Colonic mucosa (tissue), 4 donors: ENCODE measurements around the gene SLC29A3. TPM values are rescaled to one million over a fixed set of nuclear protein-coding genes. Genes with fewer than 3 reads are reported as not detected.

ENCODE experiments used
- DNase-seq: peaks from one replicate; pipeline ENCODE4 v3.0.0-alpha.2; 2020
- H3K27ac ChIP-seq: fragments of 200-600 bp; one replicate; pipeline ENCODE4 v1.8.0; 2021
- H3K27me3 ChIP-seq: fragments of 200-600 bp; one replicate; pipeline ENCODE4 v1.8.0; 2021
- H3K36me3 ChIP-seq: fragments of 200-600 bp; one replicate; pipeline ENCODE4 v1.8.0; 2021
- H3K4me1 ChIP-seq: fragments of 200-600 bp; one replicate; pipeline ENCODE4 v1.8.0; 2021; ENCODE audit warnings: mild to moderate bottlenecking
- H3K4me3 ChIP-seq: fragments of 200-600 bp; one replicate; pipeline ENCODE4 v1.8.0; 2021
- H3K9ac ChIP-seq, 2 donors: one replicate each; pipeline ENCODE4 v1.7.0; 2013; ENCODE audit warnings: control low read depth in 2 of 2, low read depth in 2 of 2, low read length in 2 of 2
- H3K9me3 ChIP-seq: fragments of 200-600 bp; one replicate; pipeline ENCODE4 v1.8.0; 2021
- CTCF ChIP-seq: fragments of 200-600 bp; IDR thresholded peaks from one replicate; pipeline ENCODE4 v1.8.0; 2022; ENCODE audit warnings: antibody characterized with exemption, mild to moderate bottlenecking
- intact Hi-C: fragments of 100-400 bp; cut with DNase I; formaldehyde crosslinking; loops from one replicate; pipeline ENCODE4 v1.14.1; 2022
- total RNA-seq, 2 donors: library from RNA; stranded (reverse); fragmentation: NEBNext Ultra II Directional in 1 of 2; extraction: Animal tissue kit (Norgen Biotek cat#: 25700) in 1 of 2; gene quantifications; one replicate each; pipeline ENCODE4 v1.2.1, GENCODE V29; 2021
- donor health status: healthy.
- donor health status: DM: no; HTN: no; CAD: no.
- donor health status: DM: no; HTN: no; CAD: no.

The SLC29A3 gene
- total RNA-seq, 2 donors from 2014 or later, result 3.8 to 6.5 TPM

DNA sequence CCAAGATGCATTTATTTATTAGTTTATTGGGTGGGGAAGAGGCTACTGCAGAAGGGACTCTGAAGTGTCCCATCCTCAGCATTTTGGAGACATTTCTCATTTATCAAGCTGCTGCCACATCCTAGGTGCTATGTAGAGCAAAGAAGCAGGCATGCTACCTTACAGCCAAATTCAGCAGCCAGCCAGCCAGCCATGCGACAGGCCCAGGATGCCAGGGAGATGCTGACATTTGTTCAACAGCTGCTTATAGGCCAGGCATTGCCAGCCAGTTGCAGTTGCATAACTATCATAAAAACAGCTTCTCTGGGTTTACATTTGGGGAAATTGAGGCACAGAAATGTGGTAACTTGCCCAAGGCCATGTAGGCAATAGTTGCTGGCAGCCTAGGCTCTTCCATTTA, 2.3 kb downstream of the SLC29A3 start:
- no peak for TF ChIP-seq CTCF
- no peaks in the 10 kb centered on the region for H3K9me3 ChIP-seq
- intact Hi-C loops, result loop anchor here (10.0 kb wide), 1 partner anchor 173 kb away; no protein-coding TSS in a partner anchor
- H3K27me3 ChIP-seq, result no peaks in the 10 kb centered on the region
- no peak overlapping the region for H3K27ac ChIP-seq
- no peak overlapping the region for H3K4me3 ChIP-seq
- no peak overlapping the region for H3K9ac ChIP-seq
- DNase-seq, result no peak
- H3K4me1 ChIP-seq, result peaks cover 6% of the 10 kb centered on the region
- H3K36me3 ChIP-seq, result no peaks in the 10 kb centered on the region

DNA sequence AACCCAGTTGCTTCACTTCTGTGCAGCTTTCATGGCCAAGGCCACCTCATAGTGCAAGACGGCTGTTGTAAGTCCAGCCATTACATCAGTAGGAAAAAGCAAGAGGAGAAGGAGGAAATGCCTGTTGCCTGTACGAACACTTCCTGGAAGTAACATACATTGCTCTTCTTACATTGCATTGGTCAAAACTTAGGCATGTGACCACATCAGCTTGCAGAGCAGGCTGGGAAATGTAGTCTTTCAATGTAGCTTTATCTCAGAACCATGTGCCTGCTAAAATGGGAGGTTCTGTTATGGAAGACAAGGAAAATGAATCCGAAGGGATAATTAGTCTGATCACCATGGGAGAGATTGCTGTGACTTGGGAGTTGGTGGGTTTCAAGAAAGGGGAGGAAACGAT, 4.3 kb downstream of the SLC29A3 start:
- Histone ChIP-seq H3K36me3 (no peaks in the 10 kb centered on the region), H3K4me1 (peaks cover 6% of the 10 kb centered on the region), H3K4me3 (no peak overlapping the region), H3K9me3 (no peaks in the 10 kb centered on the region), H3K27ac (no peak overlapping the region), H3K27me3 (no peaks in the 10 kb centered on the region), H3K9ac (no peak overlapping the region)
- DNase-seq, result no peak
- intact Hi-C loops, result loop anchor here (10.0 kb wide), 1 partner anchor 171 kb away; no protein-coding TSS in a partner anchor
- no peak for TF ChIP-seq CTCF

DNA sequence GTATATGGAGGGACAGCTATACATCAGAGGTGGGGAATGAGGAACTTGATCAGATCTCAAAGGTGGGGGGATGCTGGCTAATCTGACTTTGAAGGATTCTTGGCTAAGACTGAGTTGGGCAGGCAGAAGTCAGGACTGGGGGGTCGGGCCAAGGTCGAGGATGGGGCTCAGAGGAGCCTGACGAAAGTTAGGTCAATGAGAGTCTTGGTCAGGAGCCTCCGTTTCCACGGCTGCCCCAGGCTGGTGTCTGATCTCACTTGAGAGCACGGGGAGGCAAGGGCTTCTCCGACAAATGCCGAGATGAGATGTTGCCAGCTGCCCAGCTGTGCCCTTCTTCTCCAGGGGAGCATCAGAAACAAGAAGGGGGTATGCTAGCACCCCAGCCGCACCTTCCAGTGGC, 5.7 kb downstream of the SLC29A3 start:
- H3K27me3 ChIP-seq, result no peaks in the 10 kb centered on the region
- intact Hi-C loops, result loop anchor here (5.0 to 10.0 kb wide), 2 partner anchors 38 to 170 kb away; no protein-coding TSS in a partner anchor
- no peak for TF ChIP-seq CTCF

GRCh38 chr10:71325267-71325666, 6.2 kb downstream of the SLC29A3 start:
- no peak overlapping the region for H3K4me3 ChIP-seq
- TF ChIP-seq CTCF, result no peak
- no peak overlapping the region for H3K27ac ChIP-seq
- DNase-seq, result no peak
- no peaks in the 10 kb centered on the region for H3K9me3 ChIP-seq
- no peak overlapping the region for H3K9ac ChIP-seq
- intact Hi-C loops, result loop anchor here (5.0 to 10.0 kb wide), 2 partner anchors 37 to 170 kb away; no protein-coding TSS in a partner anchor
- no peaks in the 10 kb centered on the region for H3K36me3 ChIP-seq
- H3K27me3 ChIP-seq, result no peaks in the 10 kb centered on the region
- H3K4me1 ChIP-seq, result no peaks in the 10 kb centered on the region

More for the DNA sequence above, 5.7 kb downstream of the SLC29A3 start:
- Histone ChIP-seq H3K36me3 (no peaks in the 10 kb centered on the region), H3K9me3 (no peaks in the 10 kb centered on the region), H3K4me1 (peaks cover 4% of the 10 kb centered on the region), H3K4me3 (no peak overlapping the region), H3K27ac (no peak overlapping the region), H3K9ac (no peak overlapping the region)
- no peak for DNase-seq

DNA sequence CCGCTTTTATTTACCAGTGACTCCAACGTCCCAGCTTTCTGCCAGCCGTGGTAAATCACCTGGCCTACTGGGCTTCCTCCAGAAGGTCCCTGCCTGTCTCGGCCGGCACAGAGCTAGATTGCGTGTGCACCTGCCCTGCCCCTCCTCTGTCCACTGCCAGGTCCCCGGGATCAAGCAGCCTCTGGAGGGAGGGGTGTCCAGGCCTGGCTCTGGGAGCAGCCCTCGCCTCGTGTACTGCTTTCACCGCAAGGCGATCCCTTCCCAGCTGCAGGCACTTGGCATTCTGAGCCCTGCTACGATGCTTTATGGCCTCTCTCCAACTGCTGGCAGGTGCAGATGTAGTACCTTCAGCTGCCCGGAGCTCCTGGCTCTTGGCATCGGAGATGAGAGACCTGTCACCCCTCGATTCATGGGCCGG, 7.4 kb downstream of the SLC29A3 start:
- Histone ChIP-seq H3K27me3 (no peaks in the 10 kb centered on the region), H3K36me3 (no peaks in the 10 kb centered on the region), H3K27ac (no peak overlapping the region), H3K9ac (no peak overlapping the region), H3K4me3 (no peak overlapping the region), H3K9me3 (no peaks in the 10 kb centered on the region), H3K4me1 (no peaks in the 10 kb centered on the region)
- no peak for TF ChIP-seq CTCF
- DNase-seq, result peak; percentile 49
- intact Hi-C loops, result loop anchor here (5.0 to 10.0 kb wide), 2 partner anchors 36 to 168 kb away; no protein-coding TSS in a partner anchor
